UCSD-AML1 (cell line): ENCODE data around the gene ZCCHC2.

ENCODE experiments used
- DNase-seq: peaks from one replicate; lab custom pipeline; 2025; ENCODE audit not compliant: unreplicated experiment; lab: John Stamatoyannopoulos, UW

The ZCCHC2 gene

DNA sequence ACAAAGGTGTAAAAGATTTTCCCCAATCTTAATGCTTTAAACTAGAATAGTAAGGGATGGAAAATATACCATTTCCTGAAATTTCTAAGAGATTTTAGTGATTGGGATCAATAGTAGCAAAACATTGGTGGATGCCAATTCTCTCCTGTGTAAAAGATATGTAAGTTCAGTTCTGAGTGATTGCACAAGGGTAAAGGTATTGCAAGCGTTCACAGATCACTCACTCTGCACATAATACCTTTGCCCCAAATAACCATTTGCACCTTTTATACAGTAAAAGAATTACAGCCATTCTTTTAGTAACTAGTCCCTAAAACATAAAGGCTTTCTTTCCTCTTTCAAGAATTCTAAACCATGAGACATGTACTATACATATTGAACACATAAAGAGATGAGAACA, 13.0 kb upstream of the ZCCHC2 start:
- DNase-seq, result no peak

DNA sequence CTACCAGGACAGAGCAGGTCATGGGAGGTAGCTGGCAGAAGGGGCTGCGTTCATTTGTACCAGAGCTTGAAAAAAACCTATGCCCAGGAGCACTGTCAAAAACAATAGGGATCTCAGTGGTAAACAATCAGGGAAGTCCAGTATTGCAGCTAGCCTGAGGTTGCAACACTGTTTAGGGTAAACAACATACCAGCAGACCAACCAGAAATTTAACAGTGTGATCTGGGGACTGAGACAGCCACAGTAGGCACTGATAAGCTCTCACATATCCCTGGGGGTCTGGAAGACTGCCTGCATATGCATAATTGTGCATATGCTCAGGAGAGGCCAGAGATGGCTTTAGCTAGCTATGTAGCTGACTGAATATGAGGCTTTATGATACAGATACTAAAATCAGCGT, 12.0 kb upstream of the ZCCHC2 start:
- no peak for DNase-seq

DNA sequence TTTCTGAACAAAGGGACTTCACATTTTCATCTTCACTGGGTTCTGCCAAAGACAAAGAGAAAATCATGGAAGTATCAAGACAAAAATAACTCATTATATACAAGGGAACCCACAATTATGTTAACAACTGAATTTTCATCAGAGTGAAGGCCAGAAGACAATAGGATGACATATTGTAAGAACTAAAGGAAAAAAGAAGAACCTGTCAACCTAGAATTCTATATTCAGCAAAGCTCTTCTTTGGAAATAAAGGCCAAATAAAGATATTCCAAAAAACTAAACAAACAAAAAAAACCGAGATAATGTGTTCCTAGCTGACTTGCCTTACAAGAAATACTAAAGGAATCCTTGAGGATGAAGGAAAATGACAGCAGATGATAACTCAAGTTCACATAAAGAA, 10.3 kb upstream of the ZCCHC2 start:
- DNase-seq, result no peak

DNA sequence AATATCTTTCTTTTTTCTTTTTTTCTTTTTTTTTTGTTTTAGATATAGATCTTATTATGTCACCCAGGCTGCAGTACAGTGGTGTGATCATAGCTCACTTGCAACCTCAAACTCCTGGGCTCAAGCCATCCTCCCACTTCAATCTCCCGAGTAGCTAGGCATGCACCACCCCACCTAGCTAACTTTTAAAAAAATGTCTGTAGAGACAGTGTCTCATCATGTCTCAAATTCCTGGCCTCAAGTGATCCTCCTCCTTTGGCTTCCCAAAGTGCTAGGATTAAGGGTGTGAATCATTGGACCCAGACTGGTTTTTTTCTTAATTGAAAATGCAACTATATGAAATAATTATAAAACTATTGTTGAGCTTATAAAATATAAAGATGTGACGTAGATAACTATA, 9.8 kb upstream of the ZCCHC2 start:
- DNase-seq, result no peak

DNA sequence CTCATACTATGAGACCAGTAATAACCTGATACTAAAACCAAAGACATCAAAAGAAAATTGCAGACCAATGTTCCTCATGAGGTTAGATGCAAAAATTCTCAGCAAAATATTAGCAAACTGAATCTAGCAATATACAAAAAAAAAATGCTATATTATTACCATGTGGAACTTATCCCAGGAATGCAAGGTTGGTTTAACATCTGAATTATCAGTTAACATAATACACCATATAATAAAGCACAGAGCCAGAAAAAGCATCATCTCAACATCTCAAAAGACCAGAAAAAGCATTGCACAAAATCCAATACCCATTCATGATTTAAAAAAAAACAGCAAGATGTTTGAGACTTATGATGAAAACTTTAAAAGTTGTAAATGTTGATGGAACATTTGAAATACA, 8.3 kb upstream of the ZCCHC2 start:
- DNase-seq, result no peak

DNA sequence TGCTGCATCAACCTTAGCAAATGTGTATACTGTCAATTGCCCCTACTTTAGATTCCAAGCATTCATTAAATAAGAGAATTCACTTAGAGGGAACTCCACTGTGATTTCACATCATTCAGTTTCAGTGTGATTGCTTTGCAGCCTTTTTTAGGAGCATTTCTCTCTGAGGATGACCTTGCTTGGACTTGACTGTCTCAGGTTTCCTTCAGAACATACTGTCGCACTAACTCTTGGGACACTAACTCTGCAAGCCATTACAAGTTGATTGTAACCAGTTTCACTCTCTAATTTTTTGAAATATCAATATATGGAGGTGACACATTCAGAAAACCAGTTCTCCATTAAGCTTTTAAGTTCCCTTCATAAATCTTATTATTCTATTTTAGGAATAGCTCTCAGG, 6.6 kb upstream of the ZCCHC2 start:
- DNase-seq, result no peak

DNA sequence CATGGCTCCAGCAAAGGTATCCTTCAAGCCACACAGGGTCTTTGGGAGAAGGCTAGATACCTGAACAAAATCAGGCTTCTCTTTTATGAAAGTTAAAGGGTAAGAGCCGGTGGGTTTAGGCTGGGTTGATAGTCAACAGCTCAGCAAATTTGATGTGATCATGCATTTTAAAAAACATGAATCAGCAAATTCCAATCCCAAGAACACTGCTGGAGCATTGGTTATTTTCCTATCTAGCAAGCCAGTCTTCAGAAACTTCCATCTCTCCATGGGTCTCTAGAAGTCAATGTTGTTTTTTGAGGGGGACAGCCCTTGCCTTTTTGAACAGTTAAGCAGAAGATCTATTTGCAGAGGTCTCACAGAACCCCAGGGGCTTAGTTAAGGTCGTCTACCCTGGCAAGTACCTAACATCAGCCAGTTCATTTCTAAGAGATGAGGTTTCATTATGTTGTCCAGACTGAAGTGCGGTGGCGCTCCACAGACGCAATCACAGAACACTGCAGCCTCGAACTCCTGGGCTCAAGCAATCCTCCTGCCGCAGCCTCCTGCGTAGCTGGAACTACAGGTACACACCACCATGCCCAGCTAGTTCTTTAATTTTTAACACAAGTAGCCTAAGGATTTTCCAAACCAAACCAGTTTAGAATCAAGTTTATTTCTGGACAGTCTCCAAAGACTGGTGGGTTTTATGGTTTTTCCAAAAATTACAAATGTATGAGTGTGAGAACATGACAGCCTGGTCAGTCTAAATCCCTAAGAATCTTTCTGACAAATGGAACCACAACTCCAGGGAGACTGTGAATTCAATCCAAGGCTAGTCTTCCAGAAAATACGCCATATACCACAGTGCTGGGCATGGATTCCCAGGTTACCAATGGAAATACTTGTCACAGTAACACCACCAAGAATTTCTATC, 4.1 kb upstream of the ZCCHC2 start:
- DNase-seq, result no peak

DNA sequence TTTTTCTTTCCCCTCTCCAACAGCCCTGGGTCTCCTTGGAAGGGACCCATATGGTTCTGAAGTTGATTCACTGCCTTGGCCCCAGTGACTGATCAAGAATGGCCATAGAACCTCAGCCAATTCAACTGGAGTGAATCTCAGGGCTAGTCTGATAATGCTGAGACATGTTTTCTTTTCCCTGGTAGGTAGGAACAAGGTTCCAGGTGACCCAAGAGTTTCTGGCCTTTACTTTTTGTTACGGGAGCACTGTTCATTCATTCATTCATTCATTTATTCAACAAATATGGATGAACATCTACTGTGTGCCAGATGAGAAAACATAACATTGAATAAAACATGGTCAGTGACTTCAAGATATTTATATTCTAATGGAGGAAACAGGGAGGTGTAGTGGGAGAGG, 3.1 kb upstream of the ZCCHC2 start:
- DNase-seq, result no peak

DNA sequence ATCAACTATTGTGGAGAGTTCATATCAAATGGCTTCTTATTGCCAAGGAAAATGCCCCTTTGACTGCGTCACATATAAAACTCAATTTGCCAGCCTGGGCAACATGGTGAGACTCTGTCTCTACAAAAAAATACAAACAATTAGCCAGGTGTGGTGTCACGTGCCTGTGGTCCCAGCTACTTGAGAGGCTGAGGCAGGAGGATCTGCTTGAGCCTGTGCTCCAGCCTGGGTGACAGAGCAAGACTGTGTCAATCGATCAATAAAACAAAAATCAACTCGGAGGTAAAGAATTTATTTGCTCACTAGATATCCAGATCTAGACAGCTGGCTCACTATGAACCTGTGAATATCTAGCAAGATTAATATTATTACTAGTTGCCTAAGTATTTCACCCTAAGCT, 1.7 kb upstream of the ZCCHC2 start:
- DNase-seq, result no peak

DNA sequence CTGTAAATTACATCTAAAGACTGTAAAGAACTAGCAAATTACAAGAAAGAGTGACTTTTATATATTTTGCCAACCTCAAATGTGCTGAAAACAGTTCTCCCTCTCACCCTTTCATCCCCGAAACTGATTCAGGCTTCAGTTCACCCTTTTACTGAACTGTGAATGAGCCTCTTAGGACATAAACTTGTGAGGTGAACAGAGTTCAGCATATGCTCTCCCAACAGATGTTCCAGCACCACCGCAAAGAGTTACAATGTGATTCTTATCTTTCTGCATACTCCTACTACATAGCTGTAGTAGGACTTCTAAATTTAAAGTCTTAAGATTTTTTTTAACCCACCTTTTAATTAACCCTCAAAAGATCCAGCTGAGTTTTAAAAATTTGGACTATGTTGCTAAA, 1.2 kb upstream of the ZCCHC2 start:
- no peak for DNase-seq

DNA sequence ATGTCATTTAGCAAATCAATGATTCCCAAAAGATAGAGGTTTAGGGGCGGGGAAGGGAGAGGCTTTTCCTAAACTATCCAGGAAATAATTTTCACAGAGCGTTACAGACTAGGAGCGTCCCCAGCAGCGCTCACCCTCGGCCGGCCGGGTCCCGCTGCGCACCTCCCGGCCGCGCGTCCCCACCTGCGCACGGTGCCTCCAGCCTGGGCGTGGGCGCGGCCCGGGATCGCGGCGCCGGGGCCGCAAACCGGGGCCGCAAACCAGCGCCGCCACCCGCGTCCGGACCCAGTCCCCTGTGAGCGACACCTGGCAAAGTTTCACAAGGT, 684 bp upstream of the ZCCHC2 start:
- DNase-seq, result no peak

DNA sequence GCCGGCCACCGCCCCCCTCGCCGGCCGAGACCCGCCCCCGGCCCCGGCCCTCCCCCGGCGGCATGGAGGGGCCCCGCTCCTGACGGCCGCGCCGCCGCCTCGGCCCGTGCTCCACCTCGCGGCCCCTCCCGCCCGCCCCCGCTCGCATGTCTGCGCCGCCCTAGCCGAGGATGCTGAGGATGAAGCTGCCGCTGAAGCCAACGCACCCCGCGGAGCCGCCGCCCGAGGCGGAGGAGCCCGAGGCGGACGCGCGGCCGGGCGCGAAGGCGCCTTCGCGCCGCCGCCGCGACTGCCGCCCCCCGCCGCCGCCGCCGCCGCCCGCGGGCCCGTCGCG, 397 bp downstream of the ZCCHC2 start:
- DNase-seq, result no peak

DNA sequence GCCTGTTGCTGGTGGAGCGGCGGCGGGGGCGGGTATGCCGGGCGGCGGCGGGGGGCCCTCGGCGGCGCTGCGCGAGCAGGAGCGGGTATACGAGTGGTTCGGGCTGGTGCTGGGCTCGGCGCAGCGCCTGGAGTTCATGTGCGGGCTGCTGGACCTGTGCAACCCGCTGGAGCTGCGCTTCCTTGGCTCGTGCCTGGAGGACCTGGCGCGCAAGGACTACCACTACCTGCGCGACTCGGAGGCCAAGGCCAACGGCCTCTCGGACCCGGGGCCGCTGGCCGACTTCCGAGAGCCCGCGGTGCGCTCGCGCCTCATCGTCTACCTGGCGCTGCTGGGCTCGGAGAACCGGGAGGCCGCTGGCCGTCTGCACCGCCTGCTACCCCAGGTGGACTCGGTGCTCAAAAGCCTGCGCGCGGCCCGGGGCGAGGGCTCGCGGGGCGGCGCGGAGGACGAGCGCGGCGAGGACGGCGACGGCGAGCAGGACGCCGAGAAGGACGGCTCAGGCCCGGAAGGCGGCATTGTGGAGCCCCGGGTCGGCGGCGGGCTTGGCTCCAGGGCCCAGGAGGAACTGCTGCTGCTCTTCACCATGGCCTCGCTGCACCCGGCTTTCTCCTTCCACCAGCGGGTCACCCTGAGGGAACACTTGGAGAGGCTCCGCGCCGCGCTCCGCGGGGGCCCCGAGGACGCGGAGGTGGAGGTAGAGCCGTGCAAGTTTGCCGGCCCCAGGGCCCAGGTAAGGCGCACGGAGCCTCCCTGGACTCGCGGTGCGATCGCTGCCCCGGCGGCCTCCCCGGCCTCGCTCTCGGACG, 1.0 kb downstream of the ZCCHC2 start:
- peak; percentile 50 for DNase-seq

DNA sequence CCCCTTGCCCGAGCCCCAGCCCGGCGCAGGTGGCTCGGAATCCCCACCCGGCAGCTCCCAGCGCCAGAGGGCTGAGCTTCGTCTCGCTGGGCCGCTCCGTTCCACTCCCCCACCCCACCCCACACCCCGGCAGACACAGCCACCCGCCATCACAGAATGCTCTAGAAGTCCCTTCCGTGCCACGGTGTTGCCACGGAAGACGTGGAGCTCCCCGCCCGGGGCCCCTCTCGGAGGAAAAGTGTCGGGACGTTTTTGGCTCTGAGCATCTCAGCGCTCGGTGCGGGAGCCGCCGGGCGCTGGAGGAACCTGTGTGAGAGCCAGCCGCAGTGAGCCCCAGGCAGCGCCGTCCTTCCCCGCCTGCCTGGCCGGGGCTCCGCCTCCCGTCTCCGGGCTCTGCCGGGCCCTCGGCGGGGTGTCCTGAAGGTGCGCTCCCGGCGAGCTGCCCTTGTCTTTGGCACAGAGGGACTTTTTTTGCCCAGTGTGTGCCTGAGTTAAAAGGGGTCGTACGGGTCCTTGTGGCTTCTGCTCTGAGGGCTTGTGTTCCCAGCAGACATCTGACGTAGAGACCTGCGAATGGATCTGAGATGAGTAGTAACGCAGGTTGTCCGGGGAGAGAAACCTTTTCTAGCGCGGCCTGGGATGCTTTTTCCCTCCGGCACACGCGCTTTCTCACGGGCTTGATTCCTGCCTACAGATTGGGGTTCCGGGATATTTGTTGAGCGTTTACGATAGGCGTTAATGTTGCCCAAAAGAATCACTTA, 1.8 kb downstream of the ZCCHC2 start:
- peak; percentile 51 for DNase-seq

DNA sequence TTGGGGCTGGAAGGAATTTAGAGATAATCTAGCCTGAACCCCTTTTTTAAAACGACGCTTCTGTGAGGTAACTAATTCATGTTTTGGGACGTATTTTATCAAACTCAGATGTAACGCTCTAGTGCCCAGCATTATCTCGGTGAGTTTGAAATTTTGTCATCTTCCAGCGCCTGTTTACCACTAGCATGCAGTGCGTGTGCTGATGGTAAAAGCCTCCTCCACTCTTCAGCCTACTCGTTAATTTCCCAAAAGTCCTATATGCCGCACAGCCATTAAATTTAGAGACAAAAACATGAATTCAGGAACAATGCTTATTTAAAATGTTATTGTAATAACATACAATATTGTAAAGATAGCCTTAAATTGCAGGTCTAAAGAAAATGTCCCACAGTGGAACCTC, 2.8 kb downstream of the ZCCHC2 start:
- no peak for DNase-seq

DNA sequence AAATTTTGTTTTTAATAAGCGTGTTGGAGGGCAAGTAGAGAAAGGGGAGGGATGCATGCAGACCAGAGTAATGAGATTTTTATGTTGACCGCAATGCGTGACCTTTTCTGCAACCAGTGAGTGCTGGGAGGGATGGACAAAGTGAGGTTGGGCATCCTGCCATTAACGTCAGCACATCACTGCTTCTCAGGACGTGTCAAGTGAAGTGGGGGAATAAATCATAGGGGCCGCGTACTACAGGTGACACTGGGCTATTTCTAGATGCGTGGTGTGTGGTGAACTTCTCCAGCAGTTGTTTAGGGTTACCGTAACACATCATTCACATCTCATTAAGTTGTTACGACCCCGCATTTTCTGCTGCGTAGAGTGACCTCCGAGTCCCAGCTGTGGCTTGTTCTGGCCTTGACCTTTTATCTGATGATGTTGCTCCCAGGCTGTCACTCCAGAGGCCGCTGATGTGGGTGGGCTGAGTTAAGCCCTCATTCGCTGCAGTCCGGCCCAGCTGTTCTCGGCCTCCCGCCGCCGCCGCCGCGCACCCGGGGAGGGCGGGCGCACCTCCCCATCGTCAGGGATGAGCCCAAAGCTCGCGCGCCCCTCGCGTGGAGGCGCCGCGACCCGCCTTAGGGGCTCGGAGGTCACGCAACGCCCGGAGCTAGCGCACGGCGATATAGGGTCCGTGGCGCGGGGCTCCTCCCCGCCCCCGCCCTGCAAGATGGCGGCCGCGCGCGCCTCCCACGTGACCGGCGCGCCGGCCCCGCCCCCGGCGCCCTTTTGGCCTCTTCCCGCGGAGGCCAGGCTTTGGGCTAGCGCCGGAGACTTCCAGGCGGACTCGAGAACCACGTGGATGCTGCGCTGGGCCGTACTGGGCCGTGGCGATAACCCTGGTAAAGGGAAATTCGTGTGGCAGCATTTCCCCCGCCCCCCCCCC, 3.5 kb downstream of the ZCCHC2 start:
- peak; percentile 91 for DNase-seq

DNA sequence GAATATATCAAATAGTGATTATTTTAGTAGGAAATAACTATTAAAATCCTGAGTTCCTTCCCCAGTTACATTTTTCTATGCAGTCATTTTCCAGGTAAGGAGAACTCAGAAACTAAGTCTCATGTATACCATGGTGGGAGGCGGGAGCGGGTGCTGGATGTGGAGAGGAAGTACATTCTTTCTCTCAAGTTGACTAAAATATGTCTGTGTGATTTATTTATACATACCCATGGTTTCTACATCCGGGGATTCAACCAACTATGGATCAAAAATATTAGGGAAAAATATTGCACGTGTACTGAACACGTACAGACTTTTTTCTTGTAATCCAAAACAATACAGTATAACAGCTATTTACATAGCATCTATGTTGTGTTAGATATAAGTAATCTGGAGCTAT, 6.8 kb downstream of the ZCCHC2 start:
- no peak for DNase-seq

DNA sequence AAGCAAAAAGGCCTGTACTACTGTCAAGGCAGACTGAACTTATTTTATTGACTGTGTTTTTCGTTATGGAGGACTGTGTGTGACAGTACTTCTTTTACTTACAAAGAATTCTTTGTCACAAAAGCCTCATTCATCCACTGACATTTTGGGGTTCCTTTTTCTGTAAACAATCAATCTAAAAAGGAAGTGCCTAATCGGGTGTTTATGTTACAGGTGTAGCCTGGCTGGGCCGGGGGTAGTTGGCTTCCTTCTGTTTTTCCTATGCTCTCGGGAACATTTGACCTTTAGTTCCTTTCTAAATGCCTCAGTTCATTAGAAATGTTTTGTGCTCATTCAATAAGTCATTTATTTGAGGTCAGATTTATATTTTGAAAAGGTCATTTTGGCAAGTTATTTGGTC, 8.3 kb downstream of the ZCCHC2 start:
- no peak for DNase-seq

DNA sequence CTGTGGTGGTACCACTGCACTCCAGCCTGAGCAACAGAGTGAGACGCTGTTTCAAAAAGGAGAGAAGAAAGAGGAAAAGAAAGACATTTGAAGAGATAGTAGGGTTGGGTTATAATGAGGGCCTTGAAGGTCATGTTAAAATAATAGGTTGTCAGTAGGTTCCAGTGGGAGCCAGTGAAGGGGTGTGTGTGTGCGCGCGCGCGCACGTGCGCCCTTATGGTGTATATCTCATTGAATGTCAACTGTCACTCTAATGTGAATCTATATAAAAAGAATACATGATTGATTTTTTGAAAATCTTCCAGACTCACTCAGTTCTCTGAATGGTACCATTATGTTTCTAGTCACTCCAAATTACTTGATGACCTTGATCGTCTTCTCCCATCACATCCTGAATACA, 9.1 kb downstream of the ZCCHC2 start:
- DNase-seq, result no peak

DNA sequence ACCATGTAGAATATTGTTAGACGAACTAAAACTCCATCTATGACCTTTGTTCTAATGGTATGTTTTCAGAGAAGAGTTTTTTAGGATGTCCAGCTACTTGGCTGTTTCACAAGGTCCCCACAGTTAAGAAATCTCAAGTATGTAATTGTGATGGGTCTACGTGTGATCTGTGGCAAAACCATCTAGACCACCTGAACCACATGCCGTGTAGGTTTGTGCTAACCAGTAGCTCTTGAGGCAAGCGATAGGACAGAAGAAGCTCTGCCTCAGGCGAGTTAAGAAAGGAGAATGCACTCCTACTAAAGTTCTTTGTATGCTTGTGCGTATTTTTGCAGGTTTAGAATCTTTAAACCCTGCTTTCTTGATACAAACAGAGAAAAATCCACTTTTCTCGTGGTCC, 13.2 kb downstream of the ZCCHC2 start:
- DNase-seq, result no peak
